Heart left ventricle (tissue), 16 donors: ENCODE measurements around the gene FAM120AOS. TPM values are rescaled to one million over a fixed set of nuclear protein-coding genes. Genes with fewer than 3 reads are reported as not detected.

Experiments used
- ATAC-seq, 4 donors: fragments of 200-7000 bp; cut with Tn5 transposase; one replicate each; pipeline ENCODE4 v1.9.1; 2020 to 2022; ENCODE audit warnings: moderate library complexity in 4 of 4, mild to moderate bottlenecking in 3 of 4, moderate number of reproducible peaks in 1 of 4
- DNase-seq, 5 donors: peaks; one replicate each; pipeline ENCODE4 v3.0.0-alpha.2; 2020
- H3K27ac ChIP-seq, 12 donors: fragments of 200-600 bp; sonication (generic) in 4 of 12; one replicate each; pipeline versions ENCODE4 v1.5.0 to v1.8.0; 2016 to 2022; ENCODE audit warnings: mild to moderate bottlenecking in 2 of 12
- H3K27me3 ChIP-seq, 9 donors: fragments of 200-600 bp; sonication (generic) in 2 of 9; one replicate each; pipeline versions ENCODE4 v1.5.1 to v1.8.0; 2016 to 2022; ENCODE audit warnings: mild to moderate bottlenecking in 3 of 9
- H3K36me3 ChIP-seq, 9 donors: fragments of 200-600 bp; sonication (generic) in 2 of 9; one replicate each; pipeline versions ENCODE4 v1.5.0 to v1.8.0; 2018 to 2022; ENCODE audit warnings: mild to moderate bottlenecking in 2 of 9
- H3K4me1 ChIP-seq, 12 donors: fragments of 200-600 bp; sonication (generic) in 4 of 12; one replicate each; pipeline versions ENCODE4 v1.5.0 to v1.8.0; 2016 to 2022; ENCODE audit warnings: mild to moderate bottlenecking in 3 of 12
- H3K4me3 ChIP-seq, 12 donors: fragments of 200-600 bp; sonication (generic) in 4 of 12; one replicate each; pipeline versions ENCODE4 v1.5.0 to v1.8.0; 2017 to 2022; ENCODE audit warnings: mild to moderate bottlenecking in 9 of 12, moderate library complexity in 4 of 12
- H3K9me3 ChIP-seq, 12 donors: fragments of 200-600 bp; sonication (generic) in 4 of 12; one replicate each; pipeline versions ENCODE4 v1.5.0 to v1.8.0; 2016 to 2022; ENCODE audit warnings: mild to moderate bottlenecking in 1 of 12
- POLR2A ChIP-seq, 2 donors: fragments of 450-650 bp; IDR thresholded peaks; one replicate each; pipeline ENCODE4 v1.6.1; 2017; ENCODE audit warnings: antibody characterized with exemption in 2 of 2, mild to moderate bottlenecking in 2 of 2, moderate library complexity in 2 of 2
- WGBS, 4 donors: extraction: QIAGEN DNeasy Blood & Tissue Kit in 2 of 4; methylation state at CpG; one replicate each; pipeline versions ENCODE4 v1.1.5 to v1.1.7; 2013 to 2018; 5-methylcytosine and 5-hydroxymethylcytosine counted together
- intact Hi-C, 10 donors: fragments of 100-400 bp; cut with DNase I; formaldehyde crosslinking; loops; one replicate each; pipeline versions ENCODE4 v1.11.1 to v1.14.2; 2022
- polyA plus RNA-seq, 2 donors: library from polyadenylated mRNA; stranded (reverse); fragments of 200-250 nt; gene quantifications; one replicate each; pipeline ENCODE4 v1.2.3, GENCODE V29; 2013
- total RNA-seq, 9 donors: library from RNA; depleted of rRNA in 2 of 9; stranded (reverse); fragments of >200 nt in 2 of 9; fragmentation: NEBNext Ultra II Directional in 3 of 9; extraction: Animal tissue kit (Norgen Biotek cat#: 25700) in 3 of 9; gene quantifications; one replicate each; pipeline versions ENCODE4 v1.1.0 to v1.2.4, GENCODE V29; 2016 to 2023
- TF ChIP-seq, protein P1 (sequence below), 12 donors: fragments of 200-600 bp; sonication (generic) in 4 of 12; IDR thresholded peaks; one replicate each; pipeline versions ENCODE4 v1.5.0 to v1.8.0; 2018 to 2022; ENCODE audit warnings: antibody characterized with exemption in 12 of 12, mild to moderate bottlenecking in 5 of 12
- donor health status: ischemic (EF 13 %, LVEDD 7.1; RV severe dilation, severe dysfunction).
- donor health status: healthy with polysubstance abuse.
- donor health status: DM: no; HTN: yes; CAD: no.
- donor health status: DM: no; HTN: no; CAD: no.
- donor health status: ischemic (EF 25% LVEDD 6.9; RV normal size, moderate dysfunction).
- donor health status: ischemic (EF 25% LVEDD 5.7; RV mildly dilated, moderate dysfunction).
- donor health status: healthy.
- donor health status: DM: yes; HTN: yes; CAD: no.
- donor health status: ischemic (EF 35%, LVEDD 5.7; RV mildly dilated, moderate dysfunction).
- donor health status: nonischemic (EF 11% LVEDD 7.7; RV severe dilation, severe dysfunction).
- donor health status: DM: yes; HTN: yes; CAD: no.
- donor health status: PGD.
- donor health status: ischemic (EF 29% LVEDD 5.4; RV normal size, mild dysfunction).
- donor health status: nonischemic (EF 23%, LVEDD 6.1; RV moderate dilation, normal function).

The FAM120AOS gene
- total and polyA plus RNA-seq, 11 donors = 22.2 to 38.8 (median 33.2) TPM

DNA sequence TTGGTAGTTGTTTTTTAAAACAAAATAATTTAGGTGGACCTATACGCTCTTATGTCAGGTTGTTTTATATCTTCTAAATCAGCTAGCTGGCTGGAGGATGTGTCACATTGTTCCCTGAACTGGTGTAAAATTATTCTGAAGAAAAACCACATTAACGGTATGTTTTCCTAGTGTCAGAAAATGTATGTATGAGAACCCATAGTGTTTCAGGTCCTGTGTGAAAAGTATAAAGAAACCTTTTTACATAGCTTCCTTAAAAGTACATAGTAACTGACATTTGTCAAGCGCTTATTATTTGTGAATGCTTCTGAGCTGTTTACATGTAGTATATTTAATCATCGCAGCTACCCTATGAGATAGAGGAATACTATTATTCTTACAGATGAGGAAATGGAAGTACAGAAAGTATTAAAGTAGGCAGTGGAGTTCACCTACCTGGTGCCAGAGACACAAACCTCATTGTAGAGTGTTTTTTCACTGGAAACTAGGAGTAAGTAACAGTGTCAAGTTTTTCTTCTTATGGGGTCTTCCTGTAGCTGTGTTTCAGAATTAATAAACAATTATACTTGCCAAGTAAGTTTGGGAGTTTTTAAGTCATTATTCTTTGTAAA lies 10.4 kb upstream of the FAM120AOS start:
- no peak for ATAC-seq
- Histone ChIP-seq H3K4me3 (no peak overlapping the region), H3K36me3 (no peaks in the 10 kb centered on the region), H3K4me1 (peaks cover 13 to 94% (median 61%) of the 10 kb centered on the region in 12 donors), H3K27ac (peak overlapping the region in 2 of 12 donors; percentile 1 to 54), H3K27me3 (no peaks in the 10 kb centered on the region), H3K9me3 (no peaks in the 10 kb centered on the region)
- no peak for DNase-seq
- 90 to 95% (median 94%) methylated on average over 4 of the region's 4 CpGs for WGBS, 4 donors
- TF ChIP-seq, protein P1, sequence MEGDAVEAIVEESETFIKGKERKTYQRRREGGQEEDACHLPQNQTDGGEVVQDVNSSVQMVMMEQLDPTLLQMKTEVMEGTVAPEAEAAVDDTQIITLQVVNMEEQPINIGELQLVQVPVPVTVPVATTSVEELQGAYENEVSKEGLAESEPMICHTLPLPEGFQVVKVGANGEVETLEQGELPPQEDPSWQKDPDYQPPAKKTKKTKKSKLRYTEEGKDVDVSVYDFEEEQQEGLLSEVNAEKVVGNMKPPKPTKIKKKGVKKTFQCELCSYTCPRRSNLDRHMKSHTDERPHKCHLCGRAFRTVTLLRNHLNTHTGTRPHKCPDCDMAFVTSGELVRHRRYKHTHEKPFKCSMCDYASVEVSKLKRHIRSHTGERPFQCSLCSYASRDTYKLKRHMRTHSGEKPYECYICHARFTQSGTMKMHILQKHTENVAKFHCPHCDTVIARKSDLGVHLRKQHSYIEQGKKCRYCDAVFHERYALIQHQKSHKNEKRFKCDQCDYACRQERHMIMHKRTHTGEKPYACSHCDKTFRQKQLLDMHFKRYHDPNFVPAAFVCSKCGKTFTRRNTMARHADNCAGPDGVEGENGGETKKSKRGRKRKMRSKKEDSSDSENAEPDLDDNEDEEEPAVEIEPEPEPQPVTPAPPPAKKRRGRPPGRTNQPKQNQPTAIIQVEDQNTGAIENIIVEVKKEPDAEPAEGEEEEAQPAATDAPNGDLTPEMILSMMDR (IDR thresholded peaks at IDR 0.05) = no peak
- TF ChIP-seq POLR2A (IDR thresholded peaks at IDR 0.05) = no peak
- intact Hi-C loops = no loop called here

DNA sequence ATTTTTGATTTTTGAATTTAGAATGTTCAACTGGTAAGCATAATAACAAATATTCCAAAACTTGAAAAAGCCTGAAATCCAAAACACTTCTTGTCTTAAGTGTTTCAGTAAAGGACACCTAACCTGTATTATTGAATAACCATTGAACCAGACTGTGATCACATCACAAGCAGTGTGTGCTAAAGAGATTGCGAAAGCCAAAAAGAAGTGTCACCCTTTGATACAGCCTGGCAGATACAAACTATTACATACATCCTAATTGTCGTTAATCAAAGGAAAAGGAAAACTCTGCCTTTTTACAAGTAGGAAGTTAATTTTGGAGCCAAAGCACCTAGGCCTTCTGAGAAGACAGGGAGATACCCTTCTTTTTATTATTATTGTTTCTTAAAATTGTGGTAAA lies 8.4 kb upstream of the FAM120AOS start:
- Histone ChIP-seq H3K9me3 (no peaks in the 10 kb centered on the region), H3K27ac (no peak overlapping the region), H3K27me3 (no peaks in the 10 kb centered on the region), H3K36me3 (no peaks in the 10 kb centered on the region), H3K4me3 (no peak overlapping the region), H3K4me1 (peaks cover 6 to 94% (median 52%) of the 10 kb centered on the region in 12 donors)
- ATAC-seq (no peak), DNase-seq (no peak)
- WGBS, 4 donors = 68 to 79% (median 70%) methylated on average over 2 of the region's 2 CpGs
- intact Hi-C loops = no loop called here
- TF ChIP-seq POLR2A (IDR thresholded peaks at IDR 0.05) = no peak
- TF ChIP-seq, protein P1 (IDR thresholded peaks at IDR 0.05) = no peak

DNA sequence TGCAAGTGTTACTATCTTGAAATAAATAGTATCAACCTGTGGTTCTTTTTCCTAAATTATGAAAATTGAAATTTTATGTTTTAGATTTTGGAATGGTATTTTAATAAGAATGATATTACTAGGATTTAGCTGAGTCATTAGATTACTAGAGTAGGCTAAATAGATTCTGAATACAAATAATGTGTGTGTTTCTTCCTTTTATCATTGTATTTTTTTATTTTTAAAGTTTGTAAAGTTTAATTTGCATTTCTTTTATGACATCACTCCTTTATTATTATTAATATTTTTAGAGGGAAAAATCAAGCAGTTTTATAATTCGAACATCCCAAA lies 8.0 kb upstream of the FAM120AOS start:
- 97 to 100% (median 99%) methylated on average over 1 of the region's 1 CpG for WGBS, 4 donors
- intact Hi-C loops = no loop called here
- ATAC-seq = no peak

DNA sequence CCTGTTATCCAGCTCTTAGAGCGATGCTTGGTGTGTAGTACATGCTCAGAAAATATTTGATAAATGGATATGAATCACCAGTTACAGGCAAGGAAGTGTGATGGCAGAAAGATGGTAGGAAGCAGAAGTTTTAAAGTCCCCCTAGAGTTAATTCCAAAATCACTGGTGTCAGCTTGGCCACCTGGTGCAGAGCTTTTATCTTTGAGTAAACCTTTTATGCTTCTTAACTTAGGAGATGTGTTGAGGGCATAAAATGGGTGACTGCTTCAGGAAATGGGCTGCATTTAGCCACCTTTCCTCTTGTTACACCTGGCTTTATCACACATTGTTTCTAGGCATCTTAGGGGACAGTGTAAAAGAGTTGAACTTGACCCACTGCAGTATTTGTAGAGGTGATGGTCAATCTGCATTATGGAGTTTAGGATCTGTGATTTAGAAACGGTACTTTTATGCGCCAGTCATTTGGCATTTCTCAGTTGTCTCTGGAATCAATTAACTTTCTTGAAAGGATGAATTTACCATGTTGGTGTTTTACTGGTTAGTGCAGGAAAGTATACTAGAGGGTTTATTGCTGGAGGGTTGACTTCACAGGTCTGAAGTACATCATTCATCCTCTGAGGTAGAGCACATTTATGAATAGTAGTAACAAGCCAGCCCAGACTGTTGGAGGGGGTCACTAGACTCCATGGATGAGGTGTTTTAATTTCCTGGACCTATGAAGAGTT lies 7.5 kb upstream of the FAM120AOS start:
- 80 to 93% (median 91%) methylated on average over 3 of the region's 3 CpGs for WGBS, 4 donors
- H3K4me3 ChIP-seq = no peak overlapping the region
- intact Hi-C loops = no loop called here
- H3K36me3 ChIP-seq = no peaks in the 10 kb centered on the region
- H3K9me3 ChIP-seq = no peaks in the 10 kb centered on the region
- DNase-seq = no peak
- peak overlapping the region in 1 of 12 donors; percentile 49 for H3K27ac ChIP-seq
- ATAC-seq = no peak
- H3K27me3 ChIP-seq = no peaks in the 10 kb centered on the region
- TF ChIP-seq POLR2A (IDR thresholded peaks at IDR 0.05) = no peak
- TF ChIP-seq, protein P1 (IDR thresholded peaks at IDR 0.05) = no peak
- peaks cover 6 to 94% (median 47%) of the 10 kb centered on the region in 12 donors for H3K4me1 ChIP-seq

More for the DNA sequence above, 8.0 kb upstream of the FAM120AOS start:
- H3K36me3 ChIP-seq = no peaks in the 10 kb centered on the region
- H3K27ac ChIP-seq = no peak overlapping the region
- no peak overlapping the region for H3K4me3 ChIP-seq
- TF ChIP-seq, protein P1 (IDR thresholded peaks at IDR 0.05) = no peak
- TF ChIP-seq POLR2A (IDR thresholded peaks at IDR 0.05) = no peak
- peaks cover 4 to 94% (median 49%) of the 10 kb centered on the region in 12 donors for H3K4me1 ChIP-seq
- no peaks in the 10 kb centered on the region for H3K27me3 ChIP-seq
- H3K9me3 ChIP-seq = no peaks in the 10 kb centered on the region
- no peak for DNase-seq
